Breast epithelium (tissue), 4 donors: ENCODE results near the gene USP22. TPM values are rescaled to one million over a fixed set of nuclear protein-coding genes. Genes with fewer than 3 reads are reported as not detected.
A peak's percentile ranks its signal among the peaks of the same experiment; 100 is the strongest.

Experiments used
- DNase-seq, 2 donors: peaks; one replicate each; pipeline ENCODE4 v3.0.0-alpha.2; 2019; ENCODE audit warnings: low spot score in 2 of 2
- H3K27ac ChIP-seq, 2 donors: fragments of 200-600 bp; sonication (generic) in 1 of 2; one replicate each; pipeline ENCODE4 v1.5.1; 2016 to 2019; ENCODE audit warnings: mild to moderate bottlenecking in 1 of 2
- H3K27me3 ChIP-seq, 2 donors: fragments of 200-600 bp; sonication (generic) in 1 of 2; one replicate each; pipeline versions ENCODE4 v1.5.1 to v1.6.0; 2017 to 2019; ENCODE audit warnings: control low read depth in 1 of 2, mild to moderate bottlenecking in 1 of 2
- H3K36me3 ChIP-seq: fragments of 200-600 bp; one replicate; pipeline ENCODE4 v1.5.1; 2019
- H3K4me1 ChIP-seq, 2 donors: fragments of 200-600 bp; sonication (generic); one replicate each; pipeline ENCODE4 v1.5.1; 2016 to 2019; ENCODE audit warnings: control low read depth in 1 of 2
- H3K4me3 ChIP-seq, 3 donors: fragments of 200-600 bp; sonication (generic); 1 replicate in 2 of 3; 2 replicates in 1 of 3; pipeline ENCODE4 v1.5.1; 2016 to 2019; ENCODE audit warnings: mild to moderate bottlenecking in 3 of 3, moderate library complexity in 2 of 3
- H3K9me3 ChIP-seq, 2 donors: fragments of 200-600 bp; sonication (generic) in 1 of 2; one replicate each; pipeline ENCODE4 v1.5.1; 2016 to 2019; ENCODE audit warnings: control low read depth in 1 of 2
- CTCF ChIP-seq, 3 donors: fragments of 450-650 bp; IDR thresholded peaks; one replicate each; pipeline ENCODE4 v1.5.1; 2016 to 2017; ENCODE audit warnings: antibody characterized with exemption in 3 of 3, mild to moderate bottlenecking in 3 of 3, moderate library complexity in 3 of 3
- POLR2A ChIP-seq: fragments of 450-650 bp; IDR thresholded peaks from one replicate; pipeline ENCODE4 v1.6.1; 2016; ENCODE audit warnings: antibody characterized with exemption, mild to moderate bottlenecking, moderate library complexity
- POLR2AphosphoS5 ChIP-seq, 3 donors: sonication (generic); formaldehyde crosslinking; IDR thresholded peaks; one replicate each; pipeline ENCODE4 v1.6.1; 2017; ENCODE audit warnings: antibody characterized with exemption in 3 of 3
- intact Hi-C: fragments of 100-400 bp; cut with DNase I; formaldehyde crosslinking; loops from one replicate; pipeline ENCODE4 v1.15.1; 2023; ENCODE audit warnings: low total_unique reads
- total RNA-seq, 3 donors: library from RNA; depleted of rRNA; stranded (reverse); fragments of >200 nt; gene quantifications; one replicate each; pipeline ENCODE4 v1.1.0, GENCODE V29; 2016

USP22 gene
- total RNA-seq, 3 donors from 2014 or later = 115 to 156 (median 139) TPM

GRCh38 chr17:20991276-20992037, 51.4 kb downstream of the USP22 start:
- Histone ChIP-seq H3K27me3 (no peaks in the 10 kb centered on the region), H3K4me1 (no peaks in the 10 kb centered on the region), H3K36me3 (no peaks in the 10 kb centered on the region), H3K4me3 (no peak overlapping the region), H3K9me3 (no peaks in the 10 kb centered on the region), H3K27ac (no peak overlapping the region)
- TF ChIP-seq CTCF (IDR thresholded peaks at IDR 0.05) (no peak), POLR2A (no peak), POLR2AphosphoS5 (IDR thresholded peaks at IDR 0.05) (no peak)
- no peak for DNase-seq
- intact Hi-C loops = no loop called here

- no peak overlapping the region for H3K4me3 ChIP-seq
- intact Hi-C loops = no loop called here
- no peaks in the 10 kb centered on the region for H3K4me1 ChIP-seq
- no peak overlapping the region for H3K27ac ChIP-seq
- no peaks in the 10 kb centered on the region for H3K36me3 ChIP-seq
- H3K27me3 ChIP-seq = no peaks in the 10 kb centered on the region
- H3K9me3 ChIP-seq = no peaks in the 10 kb centered on the region
- peak in 1 of 2 donors; percentile 17 for DNase-seq
- no peak for TF ChIP-seq POLR2AphosphoS5 (IDR thresholded peaks at IDR 0.05)
- no peak for TF ChIP-seq POLR2A
- TF ChIP-seq CTCF (IDR thresholded peaks at IDR 0.05) = no peak
These were observed 52.6 kb downstream of the USP22 start for GRCh38 chr17:20989991-20990855.

GRCh38 chr17:20989481-20989880, 53.3 kb downstream of the USP22 start:
- H3K4me1 ChIP-seq = no peaks in the 10 kb centered on the region
- no peak overlapping the region for H3K4me3 ChIP-seq
- H3K9me3 ChIP-seq = no peaks in the 10 kb centered on the region
- H3K27ac ChIP-seq = no peak overlapping the region
- intact Hi-C loops = no loop called here
- no peaks in the 10 kb centered on the region for H3K36me3 ChIP-seq
- no peak for DNase-seq
- H3K27me3 ChIP-seq = no peaks in the 10 kb centered on the region
- no peak for TF ChIP-seq POLR2A
- TF ChIP-seq POLR2AphosphoS5 (IDR thresholded peaks at IDR 0.05) = no peak
- TF ChIP-seq CTCF (IDR thresholded peaks at IDR 0.05) = no peak

- Histone ChIP-seq H3K9me3 (no peaks in the 10 kb centered on the region), H3K4me3 (no peak overlapping the region), H3K4me1 (no peaks in the 10 kb centered on the region), H3K27ac (no peak overlapping the region), H3K27me3 (no peaks in the 10 kb centered on the region), H3K36me3 (no peaks in the 10 kb centered on the region)
- TF ChIP-seq POLR2AphosphoS5 (IDR thresholded peaks at IDR 0.05) (no peak), POLR2A (no peak), CTCF (IDR thresholded peaks at IDR 0.05) (no peak)
- no peak for DNase-seq
- intact Hi-C loops = no loop called here
These were observed 53.9 kb downstream of the USP22 start for GRCh38 chr17:20988896-20989295.
